LNCaP clone FGC (cell line): ENCODE measurements around the gene OR6Y1.

Experiments used
- DNase-seq: peaks from one replicate; pipeline ENCODE4 v3.0.0-alpha.2; 2011; ENCODE audit warnings: low read depth
- H3K4me3 ChIP-seq: 2 replicates; pipeline ENCODE4 v1.5.1; 2011; ENCODE audit warnings: mild to moderate bottlenecking, low read depth, low read length, control low read depth
- CTCF ChIP-seq: IDR thresholded peaks from 2 replicates; pipeline ENCODE4 v1.5.1; 2012; ENCODE audit warnings: mild to moderate bottlenecking; ENCODE audit not compliant: control insufficient read depth, insufficient read depth; ENCODE audit errors: extremely low read depth

Gene OR6Y1

GRCh38 chr1:158572226-158572625, 18.0 kb upstream of the OR6Y1 start:
- TF ChIP-seq CTCF, result no peak
- DNase-seq, result no peak

GRCh38 chr1:158570480-158570879, 16.3 kb upstream of the OR6Y1 start, which contains the start of gene OR6P1:
OR6P1 (minus strand) TSS chr1:158570580; CDS start chr1:158563604, 6,976 bp downstream.
- TF ChIP-seq CTCF, result no peak
- no peak within 1 kb of the TSS for H3K4me3 ChIP-seq
- DNase-seq, result no peak

More at GRCh38 chr1:158572226-158572625, 18.0 kb upstream of the OR6Y1 start:
- no peak overlapping the region for H3K4me3 ChIP-seq

GRCh38 chr1:158564608-158565007, 10.4 kb upstream of the OR6Y1 start:
- no peak for TF ChIP-seq CTCF
- H3K4me3 ChIP-seq, result no peak overlapping the region
- no peak for DNase-seq

- no peak for DNase-seq
- no peak overlapping the region for H3K4me3 ChIP-seq
- TF ChIP-seq CTCF, result no peak
These were observed 9.6 kb upstream of the OR6Y1 start for GRCh38 chr1:158563853-158564252.

- TF ChIP-seq CTCF, result no peak
- DNase-seq, result no peak
These were observed 5.5 kb upstream of the OR6Y1 start for GRCh38 chr1:158559696-158560095.

GRCh38 chr1:158552296-158552695, 1.9 kb downstream of the OR6Y1 start:
- no peak for DNase-seq
- no peak for TF ChIP-seq CTCF
- no peak overlapping the region for H3K4me3 ChIP-seq

More at GRCh38 chr1:158559696-158560095, 5.5 kb upstream of the OR6Y1 start:
- no peak overlapping the region for H3K4me3 ChIP-seq

- DNase-seq, result no peak
- H3K4me3 ChIP-seq, result no peak overlapping the region
- no peak for TF ChIP-seq CTCF
These were observed 6.7 kb downstream of the OR6Y1 start for GRCh38 chr1:158547533-158547932.
